Measurements from ENCODE around the gene ATP8A1. TPM values are rescaled to one million over a fixed set of nuclear protein-coding genes. Genes with fewer than 3 reads are reported as not detected.
"Not testable (repeated sequence)": the region's sequence is repeated elsewhere in the genome, so short reads cannot be mapped to it uniquely, and the experiment has no call there.

Gene ATP8A1
- total RNA-seq, 1 donor from 2014 or later: 1.0 TPM

DNA sequence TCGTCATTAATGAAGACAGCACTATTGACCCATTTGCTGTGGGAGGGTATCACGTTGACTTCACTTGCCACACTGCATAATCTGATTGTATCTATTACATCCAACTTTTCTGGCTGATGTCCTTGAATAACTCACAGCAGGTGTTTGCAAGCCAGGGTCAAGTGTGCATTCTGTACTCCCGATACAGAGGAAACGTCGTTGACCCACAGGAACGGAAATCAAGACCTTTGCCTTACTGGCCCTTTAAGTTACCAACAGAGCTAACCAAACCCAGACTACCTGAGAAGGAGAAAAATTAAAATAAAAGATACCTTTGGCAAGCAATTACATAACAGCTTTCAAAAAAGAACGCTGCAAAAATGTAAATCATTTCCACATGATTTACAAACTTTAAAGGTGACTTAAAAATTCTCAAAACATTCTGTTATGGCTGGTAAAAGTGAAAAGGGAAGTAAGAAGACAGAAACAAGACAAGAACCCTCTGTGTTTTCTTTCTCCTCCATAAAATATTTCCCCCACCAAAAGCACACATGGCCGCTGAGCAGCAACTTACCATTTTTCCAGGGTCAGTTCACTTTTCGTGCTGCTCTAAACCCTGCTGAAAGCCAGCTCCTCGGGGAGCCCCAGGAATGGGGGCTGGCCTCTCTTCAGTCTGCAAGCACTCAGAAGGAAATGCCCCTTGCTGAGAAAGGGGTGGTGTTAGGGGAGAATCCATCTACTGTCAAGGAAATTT lies 266.1 kb downstream of the ATP8A1 start:
- ATAC-seq (no peak), DNase-seq (ENCODE audit: low spot score) (no peak)

DNA sequence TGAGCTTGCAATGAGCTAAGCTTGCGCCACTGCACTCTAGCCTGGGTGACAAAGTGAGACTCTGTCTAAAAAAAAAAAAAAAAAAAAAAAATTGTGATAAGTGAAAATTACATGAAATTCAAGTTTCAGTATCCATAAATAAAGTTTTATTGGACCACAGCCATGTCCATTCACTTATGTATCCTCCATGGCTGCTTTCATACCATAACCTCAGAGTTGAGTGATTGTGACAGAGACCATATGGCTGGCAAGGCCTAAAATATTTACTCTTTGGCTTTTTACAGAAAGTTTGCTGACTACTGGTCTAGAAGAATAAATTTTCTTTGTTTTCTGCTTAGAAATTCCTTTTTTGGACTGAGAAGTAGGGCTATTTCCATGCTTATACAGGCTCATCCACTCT lies 271.4 kb downstream of the ATP8A1 start:
- DNase-seq (ENCODE audit: low spot score): no peak
- no peak for ATAC-seq

DNA sequence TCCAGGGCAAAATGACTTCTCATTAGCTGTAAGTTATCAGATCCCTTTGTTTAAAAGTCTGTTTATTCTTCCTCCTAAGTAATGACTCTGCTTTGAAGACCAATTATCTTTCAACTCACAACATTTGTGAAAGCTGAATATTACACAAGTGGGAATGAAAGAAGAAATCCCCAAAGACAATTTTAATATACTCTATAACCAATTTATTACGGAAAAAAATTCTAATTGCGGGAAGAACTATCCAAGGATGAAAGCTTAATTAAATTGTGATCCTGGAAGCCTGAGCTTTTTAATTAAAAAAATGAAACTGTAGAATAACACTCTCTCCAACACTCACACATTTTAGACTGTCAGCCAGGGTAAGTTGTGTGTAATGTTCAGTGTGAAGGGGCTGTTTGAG lies 275.2 kb downstream of the ATP8A1 start:
- DNase-seq (ENCODE audit: low spot score) (no peak), ATAC-seq (no peak)

DNA sequence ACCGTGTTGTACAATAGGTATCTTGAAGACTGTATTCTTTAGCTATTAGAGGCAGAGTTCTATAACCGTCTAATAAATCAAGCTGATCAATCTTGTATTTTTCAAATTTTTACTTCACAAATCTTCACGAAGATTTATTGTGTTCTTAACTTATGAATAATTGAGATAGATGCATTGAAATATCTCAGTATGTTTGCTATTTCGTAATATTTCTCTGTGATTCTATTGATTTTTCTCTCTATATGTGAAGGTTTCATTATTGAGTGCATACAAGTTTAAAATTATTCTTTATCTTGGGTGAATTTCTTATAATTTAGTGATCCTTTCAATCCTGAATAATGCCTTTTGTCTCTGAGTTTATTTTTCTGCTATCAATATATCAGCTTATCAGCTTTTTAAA lies 279.4 kb downstream of the ATP8A1 start:
- ATAC-seq (no peak), DNase-seq (ENCODE audit: low spot score) (no peak)

DNA sequence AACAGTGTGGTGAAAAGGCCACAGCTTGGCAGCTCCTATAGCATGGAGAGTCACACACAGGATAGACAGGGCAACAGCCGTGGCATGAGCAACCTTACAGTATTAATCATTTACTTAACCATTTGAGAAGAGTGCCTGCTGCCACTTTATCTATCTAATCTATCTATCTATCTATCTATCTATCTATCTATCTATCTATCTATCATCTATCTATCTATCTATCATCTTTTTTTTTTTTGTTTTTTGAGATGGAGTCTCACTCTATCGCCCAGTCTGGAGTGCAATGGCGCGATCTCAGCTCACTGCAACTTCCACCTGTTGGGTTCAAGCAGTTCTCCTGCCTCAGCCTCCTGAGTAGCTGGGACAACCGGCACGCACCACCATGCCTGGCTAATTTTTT lies 284.6 kb downstream of the ATP8A1 start:
- DNase-seq (ENCODE audit: low spot score); ATAC-seq: not testable (repeated sequence)

DNA sequence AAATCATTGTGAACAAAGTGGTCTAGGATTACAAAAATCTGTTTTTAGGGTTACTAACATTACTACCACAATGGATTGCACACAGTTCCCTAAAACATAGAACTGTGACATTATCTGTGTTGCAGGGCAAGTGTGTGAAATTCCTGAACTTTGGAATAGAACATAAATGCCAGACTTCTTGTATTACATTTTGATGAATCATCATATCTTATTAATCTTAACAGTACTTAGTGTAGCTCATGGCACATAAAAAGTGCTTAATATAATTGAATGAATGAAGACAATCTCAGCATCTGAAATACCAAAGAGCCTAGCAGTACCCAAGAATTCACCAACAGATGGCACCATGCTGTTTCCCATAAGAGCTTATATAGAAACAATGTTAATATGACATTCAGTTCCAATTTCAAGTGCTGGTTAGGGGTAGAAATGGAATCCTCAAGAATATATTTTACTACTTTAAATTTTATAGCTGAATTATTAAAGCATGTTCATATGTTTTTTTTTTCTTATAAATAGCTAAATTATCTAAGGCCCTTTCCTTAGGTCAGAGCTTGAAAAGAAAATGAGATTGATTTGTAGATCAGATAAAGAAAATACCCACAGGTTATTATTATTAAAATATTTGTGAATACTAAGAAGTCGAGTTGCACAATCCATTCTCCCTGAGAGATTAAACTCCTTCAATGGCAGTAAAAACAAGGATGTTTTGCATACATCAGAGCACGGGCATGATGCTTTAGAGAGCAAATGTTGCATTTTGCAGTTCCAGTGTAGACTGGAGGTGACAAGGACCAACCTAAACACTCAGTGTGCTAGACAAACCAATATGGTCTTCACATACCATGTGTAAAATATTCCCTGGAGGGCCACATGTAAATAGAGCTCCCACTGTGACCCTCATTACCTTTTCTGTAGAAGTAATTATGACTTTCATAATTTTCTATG lies 285.3 kb downstream of the ATP8A1 start:
- ATAC-seq (peak; percentile 68), DNase-seq (ENCODE audit: low spot score) (no peak)

DNA sequence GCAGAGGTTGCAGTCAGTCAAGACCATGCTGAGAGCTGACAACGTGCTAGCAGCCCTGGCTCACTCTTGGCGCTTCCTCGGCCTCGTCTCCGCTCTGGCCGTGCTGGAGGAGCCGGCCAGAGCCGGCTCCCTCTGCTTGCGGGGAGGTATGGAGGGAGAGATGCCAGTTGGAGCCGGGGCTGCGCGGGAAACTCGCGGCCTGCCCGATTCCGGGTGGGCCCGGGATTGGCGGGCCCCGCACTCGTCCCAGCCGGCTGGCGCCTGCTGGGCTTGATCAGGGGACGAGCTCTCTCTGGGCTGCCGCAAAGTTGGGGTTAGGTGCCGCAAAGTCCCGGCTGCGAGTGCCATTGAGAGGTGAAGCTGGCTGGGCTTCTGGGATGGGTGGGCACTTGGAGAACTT lies 287.4 kb downstream of the ATP8A1 start:
- DNase-seq (ENCODE audit: low spot score) (no peak), ATAC-seq (no peak)

DNA sequence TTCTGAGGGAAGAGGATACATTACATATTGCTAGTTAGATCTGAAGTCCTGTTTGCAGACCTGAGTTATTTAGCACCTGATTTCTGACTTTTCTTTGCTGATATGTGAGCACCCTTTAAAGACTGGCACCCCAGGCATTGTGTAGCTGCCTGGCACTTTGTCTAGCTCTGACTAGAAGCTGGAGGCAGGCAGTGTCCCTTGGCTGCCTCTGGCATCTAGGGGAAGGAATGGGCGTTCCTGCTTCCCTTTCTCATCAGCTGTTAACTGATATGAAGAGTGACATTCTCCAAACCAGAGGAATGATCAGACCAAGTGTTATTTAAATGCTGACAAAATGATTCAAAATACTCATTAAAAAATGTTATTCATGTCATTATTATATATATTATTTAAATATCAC lies 289.9 kb downstream of the ATP8A1 start:
- ATAC-seq: no peak
- DNase-seq (ENCODE audit: low spot score): no peak

DNA sequence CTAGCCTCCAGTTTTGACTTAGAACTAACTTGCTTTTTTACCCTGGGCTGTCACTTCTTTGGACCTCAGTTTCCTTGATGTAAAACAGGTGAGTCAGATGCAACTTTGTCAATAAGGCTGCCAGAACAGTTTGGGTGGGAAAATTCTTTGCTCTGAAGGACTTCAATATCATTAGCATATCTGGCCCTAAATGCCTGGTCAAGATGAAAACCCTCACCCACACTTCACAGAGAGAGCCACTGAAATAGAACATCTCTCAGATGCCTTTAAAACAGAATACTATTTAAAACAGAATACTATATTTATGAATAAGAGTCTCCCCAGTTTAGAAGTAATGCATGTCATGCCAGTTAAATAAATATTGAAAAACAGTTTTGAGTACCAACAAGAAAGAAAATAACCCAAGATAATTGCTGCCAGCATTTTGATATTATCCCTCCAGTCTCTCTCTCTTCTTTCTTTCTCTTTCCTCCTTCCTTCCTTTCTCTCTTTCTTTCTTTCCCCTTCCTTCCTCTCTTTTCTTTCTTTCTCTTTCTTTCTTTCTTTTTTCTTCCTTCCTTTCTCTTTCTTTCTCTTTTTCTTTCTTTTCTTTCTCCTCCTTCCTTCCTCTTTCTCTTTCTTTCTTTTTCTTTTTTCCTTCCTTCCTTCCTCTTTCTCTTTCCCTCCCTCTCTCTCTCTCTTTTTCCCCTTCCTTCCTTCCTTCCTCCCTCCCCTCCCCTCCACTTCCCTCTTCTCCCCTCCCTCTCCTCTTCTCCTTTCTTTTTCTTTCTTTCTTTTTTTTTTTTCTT lies 292.4 kb downstream of the ATP8A1 start:
- no peak for ATAC-seq
- DNase-seq (ENCODE audit: low spot score): no peak

DNA sequence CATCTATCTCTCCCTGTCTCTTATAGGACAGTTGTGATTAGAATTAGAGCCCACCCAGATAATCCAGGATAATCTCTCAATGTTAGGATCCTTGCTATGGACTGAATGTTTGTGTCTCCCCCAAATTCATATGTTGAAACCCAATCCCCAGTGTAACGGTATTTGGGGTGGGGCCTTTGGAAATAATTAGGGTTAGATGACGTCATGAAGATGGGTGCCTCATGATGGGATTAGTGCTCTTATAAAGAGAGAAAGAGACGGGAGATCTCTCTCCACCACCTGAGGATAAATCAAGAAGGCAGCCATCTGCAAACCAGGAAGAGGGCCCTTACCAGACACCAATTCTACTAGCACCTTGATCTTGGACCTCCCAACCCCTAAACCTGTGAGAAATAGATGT lies 293.3 kb downstream of the ATP8A1 start:
- ATAC-seq (no peak), DNase-seq (ENCODE audit: low spot score) (no peak)

DNA sequence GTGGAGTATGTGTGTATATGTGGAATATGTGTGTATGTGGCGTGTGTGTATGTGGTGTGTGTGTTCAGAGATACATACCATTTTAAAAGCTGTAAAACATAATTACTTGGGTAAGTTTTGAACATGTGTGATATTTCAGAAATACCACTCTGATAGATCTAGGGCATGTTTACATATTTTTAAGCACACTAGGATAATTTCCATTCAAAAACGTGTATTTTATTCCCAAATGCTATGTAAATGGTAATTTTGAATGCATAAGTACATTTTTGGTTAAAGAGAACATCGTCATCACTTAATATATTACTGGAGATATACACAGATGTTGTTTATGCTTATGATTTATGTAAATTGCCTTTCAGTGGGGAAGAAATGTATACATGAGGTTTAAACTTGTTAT lies 294.3 kb downstream of the ATP8A1 start:
- DNase-seq (ENCODE audit: low spot score) (no peak), ATAC-seq (no peak)

DNA sequence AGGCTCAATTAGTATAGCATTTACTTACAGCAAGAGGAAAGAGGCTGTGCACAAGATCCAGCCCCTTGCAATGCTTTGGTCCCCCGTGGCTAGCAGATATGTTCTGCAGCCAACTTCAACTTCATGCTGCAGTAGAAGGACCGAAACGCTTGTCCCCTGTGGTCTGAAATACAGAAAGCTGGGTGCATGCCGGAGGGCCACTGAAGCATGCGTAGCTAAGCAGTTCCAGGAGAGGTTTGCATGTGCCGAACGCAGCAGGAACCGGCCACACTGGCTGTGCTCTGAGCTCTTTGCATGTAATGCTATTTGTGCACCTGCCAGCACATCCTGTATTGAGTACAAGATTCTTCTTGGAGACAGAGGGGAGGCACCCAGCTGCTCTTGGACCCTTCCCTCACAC lies 295.4 kb downstream of the ATP8A1 start:
- ATAC-seq: no peak

DNA sequence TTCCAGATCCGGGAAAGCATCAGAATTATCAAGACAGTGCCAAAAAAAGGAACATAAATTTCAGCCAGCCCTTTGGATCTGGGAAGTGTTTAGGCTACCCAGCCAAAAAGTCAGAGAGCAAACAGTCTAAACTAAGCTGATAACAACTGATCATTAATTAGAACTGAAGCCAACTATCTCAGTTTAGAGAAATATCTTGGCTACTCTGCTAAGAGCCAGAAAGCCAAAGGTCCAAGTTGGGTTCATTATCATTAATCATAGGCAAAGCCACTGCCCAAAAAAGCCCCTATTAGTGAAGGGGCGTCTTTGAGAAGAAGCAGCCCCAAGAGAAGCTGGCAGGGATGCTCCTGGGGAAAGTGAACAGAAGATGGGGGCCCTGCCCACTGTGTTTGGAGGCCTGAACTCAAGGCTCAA lies 296.6 kb downstream of the ATP8A1 start:
- DNase-seq (ENCODE audit: low spot score) (no peak), ATAC-seq (no peak)

More for the DNA sequence above, 295.4 kb downstream of the ATP8A1 start:
- DNase-seq (ENCODE audit: low spot score): no peak

DNA sequence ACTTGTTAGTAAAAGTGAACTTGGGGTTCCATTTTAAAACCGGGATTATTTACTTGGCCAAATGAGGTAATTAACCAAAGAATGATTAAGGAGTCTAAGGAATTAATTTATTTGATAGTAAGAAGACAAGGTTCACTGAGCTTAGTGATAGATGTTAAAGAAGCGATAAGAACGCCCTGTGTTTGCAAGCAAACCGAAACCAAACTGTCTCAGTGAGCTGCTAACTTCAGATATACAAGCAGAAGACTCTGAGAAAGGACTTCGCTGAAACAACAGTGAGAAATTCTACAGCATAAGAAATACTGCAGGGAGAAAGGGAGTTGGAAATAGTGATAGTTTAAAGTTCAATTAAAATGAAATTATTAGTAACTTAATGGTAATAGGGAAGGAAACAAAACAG lies 297.2 kb downstream of the ATP8A1 start:
- ATAC-seq (peak; percentile 45), DNase-seq (ENCODE audit: low spot score) (no peak)

Other genes starting within 250 kb of the ATP8A1 start
- not detected for gene GRXCR1, start 235.6 kb upstream of the ATP8A1 start, total RNA-seq